SK-N-SH (cell line): Measurements from ENCODE around the gene SNRPB2. TPM values are rescaled to one million over a fixed set of nuclear protein-coding genes. Genes with fewer than 3 reads are reported as not detected.

ENCODE experiments used
- CTCF ChIA-PET: fragments of 300-600, 350-600 bp; formaldehyde crosslinking; extraction: SDS; loops from one replicate; lab custom pipeline; 2021; lab: Yijun Ruan, JAX
- POLR2A ChIA-PET: fragments of 350-600 bp; sonication (Branson Sonifier 250); formaldehyde crosslinking; extraction: SDS; loops from one replicate; lab custom pipeline; 2020; ENCODE audit warnings: antibody characterized with exemption, inconsistent platforms; lab: Yijun Ruan, JAX
- DNase-seq: peaks from one replicate; pipeline ENCODE4 v3.0.0; 2012
- H2AFZ ChIP-seq: fragments of 200-600 bp; sonication (generic); 2 replicates; pipeline ENCODE4 v1.8.1; 2016; ENCODE audit warnings: antibody characterized with exemption, mild to moderate bottlenecking, low read depth
- H3F3A ChIP-seq: fragments of 200-600 bp; sonication (generic); replicated peaks from 2 replicates; pipeline ENCODE3; 2016; ENCODE audit warnings: antibody characterized with exemption, mild to moderate bottlenecking; ENCODE audit not compliant: insufficient read depth
- H3K27ac ChIP-seq, 2 experiments: fragments of 200-500 bp in 1 of 2; fragments of 200-600 bp in 1 of 2; sonication (Bioruptor generic) in 1 of 2; sonication (generic), shearing (Covaris generic) in 1 of 2; 2 replicates each; pipeline versions ENCODE4 v1.5.1 to v1.6.1; 2014 to 2016; ENCODE audit warnings: low read depth in 2 of 2, inconsistent platforms in 1 of 2, low read length in 1 of 2, mild to moderate bottlenecking in 1 of 2, mixed read lengths in 1 of 2
- H3K27me3 ChIP-seq: fragments of 200-600 bp; sonication (generic), shearing (Covaris generic); 2 replicates; pipeline ENCODE4 v1.6.1; 2016; ENCODE audit warnings: mixed run types; ENCODE audit not compliant: insufficient read depth
- H3K36me3 ChIP-seq, 2 experiments: fragments of 200-500 bp in 1 of 2; fragments of 200-600 bp in 1 of 2; sonication (Bioruptor generic) in 1 of 2; sonication (generic) in 1 of 2; replicated peaks in 1 of 2; 2 replicates each; pipeline versions ENCODE3 to v1.5.1; 2014 to 2016; ENCODE audit warnings: low read length in 1 of 2, mild to moderate bottlenecking in 1 of 2; ENCODE audit not compliant: insufficient read depth in 2 of 2, control insufficient read depth in 1 of 2
- H3K4me1 ChIP-seq, 2 experiments: fragments of 200-500 bp in 1 of 2; fragments of 200-600 bp in 1 of 2; sonication (Bioruptor generic) in 1 of 2; sonication (generic), shearing (Covaris generic) in 1 of 2; 2 replicates each; pipeline versions ENCODE4 v1.5.1 to v1.6.1; 2014 to 2016; ENCODE audit warnings: low read depth in 1 of 2, low read length in 1 of 2, mixed run types in 1 of 2; ENCODE audit not compliant: insufficient read depth in 2 of 2, control insufficient read depth in 1 of 2
- H3K4me2 ChIP-seq: fragments of 200-600 bp; sonication (generic), shearing (Covaris generic); 2 replicates; pipeline ENCODE4 v1.6.1; 2017; ENCODE audit warnings: mixed run types
- H3K4me3 ChIP-seq, 2 experiments: fragments of 200-500 bp in 1 of 2; fragments of 200-600 bp in 1 of 2; sonication (Bioruptor generic) in 1 of 2; sonication (generic), shearing (Covaris generic) in 1 of 2; 2 replicates each; pipeline versions ENCODE4 v1.5.1 to v1.8.1; 2014 to 2016; ENCODE audit warnings: low read depth in 2 of 2, inconsistent platforms in 1 of 2, low read length in 1 of 2, mild to moderate bottlenecking in 1 of 2, mixed read lengths in 1 of 2, moderate library complexity in 1 of 2
- H3K79me2 ChIP-seq: fragments of 200-600 bp; sonication (generic); 2 replicates; pipeline ENCODE4 v1.8.1; 2017; ENCODE audit warnings: mild to moderate bottlenecking; ENCODE audit not compliant: insufficient read depth
- H3K9ac ChIP-seq: fragments of 200-600 bp; sonication (generic); 2 replicates; pipeline ENCODE4 v1.6.1; 2017; ENCODE audit warnings: mixed run types
- H3K9me2 ChIP-seq: fragments of 200-600 bp; sonication (generic); 2 replicates; pipeline ENCODE4 v1.6.1; 2017; ENCODE audit warnings: mixed run types
- H3K9me3 ChIP-seq: fragments of 200-600 bp; sonication (generic); 2 replicates; pipeline ENCODE4 v1.6.1; 2017; ENCODE audit warnings: mixed run types, mild to moderate bottlenecking, moderate library complexity
- H4K20me1 ChIP-seq: fragments of 200-600 bp; sonication (generic); 2 replicates; pipeline ENCODE4 v1.6.1; 2017; ENCODE audit warnings: mild to moderate bottlenecking, mixed run types; ENCODE audit not compliant: insufficient read depth
- CHD2 ChIP-seq: fragments of 150-350 bp; IDR thresholded peaks from 2 replicates; pipeline ENCODE4 v1.6.1; 2018; ENCODE audit warnings: low read length; ENCODE audit not compliant: partially characterized antibody
- EP300 ChIP-seq, 2 experiments: IDR thresholded peaks; 2 replicates each; pipeline versions ENCODE4 v1.4.0 to v1.6.1; 2012; ENCODE audit warnings: borderline replicate concordance in 1 of 2, low read depth in 1 of 2, low read length in 1 of 2
- FOSL2 ChIP-seq: IDR thresholded peaks from 2 replicates; pipeline ENCODE4 v1.4.0; 2012; ENCODE audit warnings: low read depth, mild to moderate bottlenecking, moderate library complexity, borderline replicate concordance
- FOXJ3 ChIP-seq: sonication (generic); formaldehyde crosslinking; IDR thresholded peaks from 2 replicates; pipeline ENCODE4 v1.5.1; 2020; ENCODE audit warnings: mild to moderate bottlenecking, missing genetic modification reagents
- FOXM1 ChIP-seq: IDR thresholded peaks from 2 replicates; pipeline ENCODE4 v1.4.0; 2012; ENCODE audit warnings: low read depth, mild to moderate bottlenecking
- GABPA ChIP-seq: IDR thresholded peaks from 2 replicates; pipeline ENCODE4 v1.4.0; 2012; ENCODE audit warnings: low read depth, mild to moderate bottlenecking
- JUND ChIP-seq: IDR thresholded peaks from 2 replicates; pipeline ENCODE4 v1.4.0; 2012
- NFIC ChIP-seq: IDR thresholded peaks from 2 replicates; pipeline ENCODE4 v1.4.0; 2012; ENCODE audit warnings: borderline replicate concordance
- POLR2AphosphoS5 ChIP-seq: IDR thresholded peaks from 2 replicates; pipeline ENCODE4 v1.6.1; 2012; ENCODE audit warnings: low read depth, low read length
- RAD21 ChIP-seq: IDR thresholded peaks from 2 replicates; pipeline ENCODE4 v1.6.1; 2012; ENCODE audit warnings: mild to moderate bottlenecking, low read length
- RCOR1 ChIP-seq: fragments of 150-350 bp; IDR thresholded peaks from 2 replicates; pipeline ENCODE4 v1.6.1; 2017; ENCODE audit warnings: antibody characterized with exemption, low read length
- REST ChIP-seq: IDR thresholded peaks from 2 replicates; pipeline ENCODE4 v1.6.1; 2012; ENCODE audit warnings: mild to moderate bottlenecking, low read depth, low read length, moderate library complexity
- RXRA ChIP-seq: IDR thresholded peaks from 2 replicates; pipeline ENCODE4 v1.4.0; 2012; ENCODE audit warnings: low read depth, mild to moderate bottlenecking, borderline replicate concordance
- SIN3A ChIP-seq: IDR thresholded peaks from 2 replicates; pipeline ENCODE4 v1.6.1; 2012; ENCODE audit warnings: low read depth, mild to moderate bottlenecking, low read length, moderate library complexity, borderline replicate concordance
- TAF1 ChIP-seq: IDR thresholded peaks from 2 replicates; pipeline ENCODE4 v1.6.1; 2012; ENCODE audit warnings: low read depth, mild to moderate bottlenecking, low read length, moderate library complexity, borderline replicate concordance
- TCF12 ChIP-seq: IDR thresholded peaks from 2 replicates; pipeline ENCODE4 v1.4.0; 2012
- TEAD4 ChIP-seq: IDR thresholded peaks from 2 replicates; pipeline ENCODE4 v1.4.0; 2012; ENCODE audit warnings: mild to moderate bottlenecking, borderline replicate concordance; ENCODE audit not compliant: insufficient read depth
- USF2 ChIP-seq: fragments of 150-350 bp; IDR thresholded peaks from 2 replicates; pipeline ENCODE4 v1.6.1; 2017; ENCODE audit warnings: antibody characterized with exemption, low read length, low read depth, borderline replicate concordance
- WGBS: methylation state at CpG from one replicate; pipeline ENCODE4 v1.1.6; 2017; ENCODE audit warnings: low lambda C conversion rate; 5-methylcytosine and 5-hydroxymethylcytosine counted together
- polyA plus RNA-seq, 3 experiments: library from polyadenylated mRNA; depleted of rRNA; stranded (reverse); fragments of >200 nt; gene quantifications; 2 replicates each; pipeline ENCODE4 v1.2.3, GENCODE V29; 2012
- TF ChIP-seq, protein P1 (sequence below): IDR thresholded peaks from 2 replicates; pipeline ENCODE4 v1.4.0; 2012; ENCODE audit warnings: low read depth, borderline replicate concordance
- TF ChIP-seq, protein P2 (sequence below): fragments of 200-600 bp; sonication (generic); IDR thresholded peaks from 2 replicates; pipeline ENCODE4 v1.6.1; 2017; ENCODE audit warnings: antibody characterized with exemption, mild to moderate bottlenecking, moderate library complexity

SNRPB2 gene
- polyA plus RNA-seq, 1 of the 3 experiments (the other 2 are of a cell fraction), result 46.6 TPM

- POLR2A ChIA-PET, result no interaction called here
- no peaks in the 10 kb centered on the region for H3K9me2 ChIP-seq
- 55% methylated on average over 1 of the region's 1 CpG for WGBS
- no peaks in the 10 kb centered on the region for H3K36me3 ChIP-seq
- no peaks in the 10 kb centered on the region for H3K9me3 ChIP-seq
- H3K79me2 ChIP-seq, result no peaks in the 10 kb centered on the region
- no peak overlapping the region for H3K9ac ChIP-seq
- H3K4me3 ChIP-seq, result no peak overlapping the region
- H3F3A ChIP-seq, result no peaks in the 10 kb centered on the region
- no peak overlapping the region for H2AFZ ChIP-seq
- CTCF ChIA-PET, result interaction anchor here (3.2 kb wide), 1 partner anchor 17 kb away, joined by 14 read pairs; no protein-coding TSS in a partner anchor
- H4K20me1 ChIP-seq, result no peaks in the 10 kb centered on the region
- DNase-seq, result no peak
- no peak overlapping the region for H3K27ac ChIP-seq
- no peaks in the 10 kb centered on the region for H3K4me1 ChIP-seq
- no peaks in the 10 kb centered on the region for H3K27me3 ChIP-seq
- TF ChIP-seq JUND (no peak), TCF12 (no peak), FOXJ3 (CRISPR knock-in tag) (no peak), USF2 (no peak), FOSL2 (no peak), GABPA (no peak), EP300 (IDR thresholded peaks at IDR 0.05; ENCODE audit: borderline replicate concordance in 1 of 2, low read depth in 1 of 2, low read length in 1 of 2) (no peak)
- no peak overlapping the region for H3K4me2 ChIP-seq
These were observed 48.3 kb downstream of the SNRPB2 start for GRCh38 chr20:16778159-16778558.

- no peaks in the 10 kb centered on the region for H3K27me3 ChIP-seq
- ChIA-PET CTCF (interaction anchor here (1.4 to 2.7 kb wide), 3 partner anchors 20 to 22 kb away, joined by 5 to 11 read pairs (median 10); no protein-coding TSS in a partner anchor), POLR2A (no interaction called here)
- no peak overlapping the region for H3K4me3 ChIP-seq
- no peaks in the 10 kb centered on the region for H3K36me3 ChIP-seq
- no peak overlapping the region for H3K27ac ChIP-seq
- no peak overlapping the region for H3K4me2 ChIP-seq
- H3F3A ChIP-seq, result no peaks in the 10 kb centered on the region
- no peak overlapping the region for H3K9ac ChIP-seq
- WGBS, result 74% methylated on average over 1 of the region's 1 CpG
- H3K9me3 ChIP-seq, result no peaks in the 10 kb centered on the region; the same call in 1 of the 2 replicates
- H4K20me1 ChIP-seq, result no peaks in the 10 kb centered on the region
- no peak overlapping the region for H2AFZ ChIP-seq
- H3K4me1 ChIP-seq, result no peaks in the 10 kb centered on the region
- DNase-seq, result no peak
- H3K9me2 ChIP-seq, result no peaks in the 10 kb centered on the region
- H3K79me2 ChIP-seq, result no peaks in the 10 kb centered on the region
- no peak for TF ChIP-seq FOXM1
- no peak for TF ChIP-seq TEAD4
- TF ChIP-seq, protein P1, sequence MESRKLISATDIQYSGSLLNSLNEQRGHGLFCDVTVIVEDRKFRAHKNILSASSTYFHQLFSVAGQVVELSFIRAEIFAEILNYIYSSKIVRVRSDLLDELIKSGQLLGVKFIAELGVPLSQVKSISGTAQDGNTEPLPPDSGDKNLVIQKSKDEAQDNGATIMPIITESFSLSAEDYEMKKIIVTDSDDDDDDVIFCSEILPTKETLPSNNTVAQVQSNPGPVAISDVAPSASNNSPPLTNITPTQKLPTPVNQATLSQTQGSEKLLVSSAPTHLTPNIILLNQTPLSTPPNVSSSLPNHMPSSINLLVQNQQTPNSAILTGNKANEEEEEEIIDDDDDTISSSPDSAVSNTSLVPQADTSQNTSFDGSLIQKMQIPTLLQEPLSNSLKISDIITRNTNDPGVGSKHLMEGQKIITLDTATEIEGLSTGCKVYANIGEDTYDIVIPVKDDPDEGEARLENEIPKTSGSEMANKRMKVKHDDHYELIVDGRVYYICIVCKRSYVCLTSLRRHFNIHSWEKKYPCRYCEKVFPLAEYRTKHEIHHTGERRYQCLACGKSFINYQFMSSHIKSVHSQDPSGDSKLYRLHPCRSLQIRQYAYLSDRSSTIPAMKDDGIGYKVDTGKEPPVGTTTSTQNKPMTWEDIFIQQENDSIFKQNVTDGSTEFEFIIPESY, result no peak
- TF ChIP-seq, protein P2, sequence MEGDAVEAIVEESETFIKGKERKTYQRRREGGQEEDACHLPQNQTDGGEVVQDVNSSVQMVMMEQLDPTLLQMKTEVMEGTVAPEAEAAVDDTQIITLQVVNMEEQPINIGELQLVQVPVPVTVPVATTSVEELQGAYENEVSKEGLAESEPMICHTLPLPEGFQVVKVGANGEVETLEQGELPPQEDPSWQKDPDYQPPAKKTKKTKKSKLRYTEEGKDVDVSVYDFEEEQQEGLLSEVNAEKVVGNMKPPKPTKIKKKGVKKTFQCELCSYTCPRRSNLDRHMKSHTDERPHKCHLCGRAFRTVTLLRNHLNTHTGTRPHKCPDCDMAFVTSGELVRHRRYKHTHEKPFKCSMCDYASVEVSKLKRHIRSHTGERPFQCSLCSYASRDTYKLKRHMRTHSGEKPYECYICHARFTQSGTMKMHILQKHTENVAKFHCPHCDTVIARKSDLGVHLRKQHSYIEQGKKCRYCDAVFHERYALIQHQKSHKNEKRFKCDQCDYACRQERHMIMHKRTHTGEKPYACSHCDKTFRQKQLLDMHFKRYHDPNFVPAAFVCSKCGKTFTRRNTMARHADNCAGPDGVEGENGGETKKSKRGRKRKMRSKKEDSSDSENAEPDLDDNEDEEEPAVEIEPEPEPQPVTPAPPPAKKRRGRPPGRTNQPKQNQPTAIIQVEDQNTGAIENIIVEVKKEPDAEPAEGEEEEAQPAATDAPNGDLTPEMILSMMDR, result no peak
- no peak for TF ChIP-seq RXRA
- TF ChIP-seq TAF1, result no peak
- no peak for TF ChIP-seq POLR2AphosphoS5
- TF ChIP-seq NFIC, result no peak
- TF ChIP-seq SIN3A, result no peak
- TF ChIP-seq RCOR1, result no peak
- TF ChIP-seq RAD21, result no peak
- no peak for TF ChIP-seq FOSL2
- no peak for TF ChIP-seq GABPA
- no peak for TF ChIP-seq REST
- no peak for TF ChIP-seq JUND
- no peak for TF ChIP-seq CHD2
- TF ChIP-seq TCF12, result no peak
These were observed 51.7 kb downstream of the SNRPB2 start for GRCh38 chr20:16781496-16781895.
